ENCODE results near the gene RAET1G.

DNA sequence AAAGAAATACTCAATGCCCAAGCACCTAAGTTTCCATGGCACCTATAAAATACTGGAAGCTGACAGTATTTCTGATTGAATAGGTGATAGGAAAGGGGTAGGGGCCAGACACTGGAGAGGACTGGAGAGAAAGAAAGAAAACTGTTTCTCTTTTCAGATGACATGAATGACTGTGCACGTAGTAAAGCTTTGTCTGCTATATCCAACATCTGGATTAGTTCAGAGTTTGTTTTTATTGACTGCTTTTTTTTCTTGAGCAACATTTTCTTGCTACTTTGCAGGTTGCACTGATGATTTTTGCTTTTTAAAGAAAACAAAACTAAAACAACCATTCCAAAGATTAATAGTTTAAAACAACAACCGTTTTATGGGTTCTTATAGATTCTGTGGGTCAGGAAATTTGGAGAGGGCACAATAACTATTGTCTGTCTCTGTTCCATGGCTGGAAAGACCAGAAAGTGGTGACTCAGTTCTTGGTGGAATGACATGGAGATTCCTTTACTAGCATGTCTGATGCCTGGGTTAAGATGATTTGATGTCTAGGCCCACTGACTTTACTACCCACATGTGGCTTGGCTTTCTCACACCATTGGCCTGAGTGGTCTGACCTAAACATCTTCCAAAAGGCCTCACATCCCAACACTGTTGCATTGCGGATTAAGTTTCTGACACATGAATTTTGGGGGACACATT lies 46.5 kb downstream of the RAET1G start:
- TF ChIP-seq, protein P1, sequence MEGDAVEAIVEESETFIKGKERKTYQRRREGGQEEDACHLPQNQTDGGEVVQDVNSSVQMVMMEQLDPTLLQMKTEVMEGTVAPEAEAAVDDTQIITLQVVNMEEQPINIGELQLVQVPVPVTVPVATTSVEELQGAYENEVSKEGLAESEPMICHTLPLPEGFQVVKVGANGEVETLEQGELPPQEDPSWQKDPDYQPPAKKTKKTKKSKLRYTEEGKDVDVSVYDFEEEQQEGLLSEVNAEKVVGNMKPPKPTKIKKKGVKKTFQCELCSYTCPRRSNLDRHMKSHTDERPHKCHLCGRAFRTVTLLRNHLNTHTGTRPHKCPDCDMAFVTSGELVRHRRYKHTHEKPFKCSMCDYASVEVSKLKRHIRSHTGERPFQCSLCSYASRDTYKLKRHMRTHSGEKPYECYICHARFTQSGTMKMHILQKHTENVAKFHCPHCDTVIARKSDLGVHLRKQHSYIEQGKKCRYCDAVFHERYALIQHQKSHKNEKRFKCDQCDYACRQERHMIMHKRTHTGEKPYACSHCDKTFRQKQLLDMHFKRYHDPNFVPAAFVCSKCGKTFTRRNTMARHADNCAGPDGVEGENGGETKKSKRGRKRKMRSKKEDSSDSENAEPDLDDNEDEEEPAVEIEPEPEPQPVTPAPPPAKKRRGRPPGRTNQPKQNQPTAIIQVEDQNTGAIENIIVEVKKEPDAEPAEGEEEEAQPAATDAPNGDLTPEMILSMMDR (IDR thresholded peaks at IDR 0.05) = no peak
- TF ChIP-seq POLR2A (IDR thresholded peaks at IDR 0.05) = no peak

All from lower leg skin (tissue), 3 donors.